HG03571 (cell line): ENCODE results near the gene SYNJ1.

Source experiments
- ATAC-seq: cut with Tn5 transposase; IDR thresholded peaks from one replicate; pipeline ENCODE4 v1.9.1; 2021; ENCODE audit not compliant: unreplicated experiment

Gene SYNJ1

DNA sequence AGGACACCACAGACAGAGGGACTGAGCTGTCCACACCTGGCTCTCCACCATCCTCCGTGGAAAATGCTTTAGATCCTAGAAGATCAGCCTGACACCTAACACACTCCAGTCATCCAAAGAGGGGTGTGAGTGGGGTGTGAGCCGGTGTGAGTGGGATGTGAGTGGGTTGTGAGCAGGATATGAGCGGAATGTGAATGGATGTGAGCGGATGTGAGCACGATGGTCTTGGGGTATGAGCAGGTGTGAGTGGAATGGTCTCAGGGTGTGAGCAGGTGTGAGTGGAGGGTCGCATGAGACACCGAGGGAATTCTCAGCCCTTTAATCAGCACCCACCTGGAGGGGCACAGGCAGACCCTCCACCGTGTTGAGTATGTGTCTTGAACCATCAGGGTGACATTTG lies 143.3 kb downstream of the SYNJ1 start:
- no peak for ATAC-seq

DNA sequence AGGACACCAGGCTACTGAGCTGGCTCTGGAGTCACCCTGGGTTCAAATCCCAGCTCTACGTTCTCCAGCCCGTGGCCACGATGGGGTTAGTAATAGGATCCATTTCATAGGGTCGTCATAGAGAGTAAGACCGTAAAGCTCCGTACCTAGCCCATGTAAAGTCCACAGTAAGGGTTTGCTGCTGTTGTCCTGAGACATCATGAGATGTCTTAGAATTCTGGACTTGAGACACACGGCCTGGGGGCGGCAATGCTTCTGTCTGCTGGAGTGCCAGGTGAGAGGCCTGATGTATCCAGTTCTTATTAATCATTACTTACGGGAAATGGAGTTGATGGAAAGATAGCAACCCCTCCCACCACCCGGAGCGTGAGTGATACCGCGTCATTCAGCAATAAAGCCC lies 146.1 kb downstream of the SYNJ1 start:
- ATAC-seq, result no peak

DNA sequence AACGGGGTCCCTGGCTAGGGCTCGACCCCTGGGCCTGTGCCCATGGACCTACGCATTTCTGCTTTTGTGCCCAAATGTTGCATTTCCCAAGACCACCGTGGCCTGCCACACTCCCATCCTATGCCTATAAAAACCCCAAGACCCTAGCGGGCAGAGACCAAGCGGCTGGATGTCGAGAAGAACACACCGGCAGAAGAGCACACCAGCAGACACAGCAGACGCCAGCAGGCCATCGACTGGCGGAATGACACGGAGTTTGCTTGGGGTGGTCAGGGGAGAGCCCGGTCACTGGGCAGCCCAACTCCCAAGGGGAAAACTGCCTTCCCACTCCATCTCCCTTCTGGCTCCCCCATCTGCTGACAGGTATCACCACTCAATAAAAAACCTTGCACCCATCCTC lies 146.9 kb downstream of the SYNJ1 start:
- ATAC-seq, result no peak
